Natural killer cell (primary cell): Measurements from ENCODE around the gene PGBD4. TPM values are rescaled to one million over a fixed set of nuclear protein-coding genes. Genes with fewer than 3 reads are reported as not detected.

Experiments used
- ATAC-seq, 3 donors: fragments of 150-1000 bp in 2 of 3; fragments of 200-7000 bp in 1 of 3; cut with Tn5 transposase; 1 replicate in 1 of 3; 2 replicates in 2 of 3; pipeline ENCODE4 v1.10.0; 2021; ENCODE audit warnings: mild to moderate bottlenecking in 2 of 3, moderate library complexity in 2 of 3
- DNase-seq, 2 donors: peaks; one replicate each; pipeline versions ENCODE4 v3.0.0 to v3.0.0-alpha.2; 2013 to 2021; ENCODE audit warnings: mixed read lengths in 1 of 2
- H3K27ac ChIP-seq: one replicate; pipeline ENCODE4 v1.5.1; 2013; ENCODE audit warnings: mild to moderate bottlenecking, low read length
- H3K27me3 ChIP-seq: one replicate; pipeline ENCODE4 v1.6.1; 2013; ENCODE audit warnings: low read length; ENCODE audit not compliant: control insufficient read depth, insufficient read depth
- H3K36me3 ChIP-seq: one replicate; pipeline ENCODE4 v1.6.1; 2013; ENCODE audit warnings: low read length; ENCODE audit not compliant: control insufficient read depth, insufficient read depth
- H3K4me1 ChIP-seq: one replicate; pipeline ENCODE4 v1.6.1; 2013; ENCODE audit warnings: low read length; ENCODE audit not compliant: control insufficient read depth, insufficient read depth
- H3K4me3 ChIP-seq: one replicate; pipeline ENCODE4 v1.5.1; 2013; ENCODE audit warnings: low read length
- H3K9me3 ChIP-seq: one replicate; pipeline ENCODE4 v1.6.1; 2013; ENCODE audit warnings: low read length; ENCODE audit not compliant: control insufficient read depth, insufficient read depth
- H3K27ac Mint-ChIP-seq, 2 donors: one replicate each; pipeline ENCODE4 v1.8.0; 2022; ENCODE audit warnings: mild to moderate bottlenecking in 2 of 2, mixed read lengths in 2 of 2, moderate library complexity in 1 of 2
- H3K27me3 Mint-ChIP-seq, 2 donors: one replicate each; pipeline ENCODE4 v1.8.0; 2022; ENCODE audit warnings: low read depth in 2 of 2, mixed read lengths in 2 of 2
- H3K36me3 Mint-ChIP-seq: one replicate; pipeline ENCODE4 v1.8.0; 2022; ENCODE audit warnings: mixed read lengths
- H3K4me1 Mint-ChIP-seq, 2 donors: one replicate each; pipeline ENCODE4 v1.8.0; 2022; ENCODE audit warnings: mixed read lengths in 2 of 2
- H3K4me3 Mint-ChIP-seq: one replicate; pipeline ENCODE4 v1.8.0; 2022; ENCODE audit warnings: mild to moderate bottlenecking, moderate library complexity, mixed read lengths
- H3K9me3 Mint-ChIP-seq, 2 donors: one replicate each; pipeline ENCODE4 v1.8.0; 2022; ENCODE audit warnings: mixed read lengths in 2 of 2
- WGBS: methylation state at CpG from one replicate; pipeline ENCODE4 v1.1.7; 2013; ENCODE audit warnings: missing lambda C conversion rate; ENCODE audit not compliant: insufficient coverage; 5-methylcytosine and 5-hydroxymethylcytosine counted together
- intact Hi-C: fragments of 100-400 bp; cut with micrococcal nuclease; formaldehyde crosslinking; loops from one replicate; pipeline ENCODE4 v1.14.2; 2022
- total RNA-seq, 4 donors: library from RNA; stranded (reverse); fragments of 120-200 nt in 1 of 4; gene quantifications; one replicate each; pipeline versions ENCODE4 v1.2.3 to v1.2.4, GENCODE V29; 2013 to 2022
- TF ChIP-seq, protein P1 (sequence below): fragments of 200-600 bp; IDR thresholded peaks from one replicate; pipeline ENCODE4 v1.8.0; 2022; ENCODE audit warnings: antibody characterized with exemption

The PGBD4 gene
- total RNA-seq, 3 donors from 2014 or later (not counting 1 experiment from before 2014, with no cell fraction given): 3.2 to 4.2 (median 4.0) TPM

DNA sequence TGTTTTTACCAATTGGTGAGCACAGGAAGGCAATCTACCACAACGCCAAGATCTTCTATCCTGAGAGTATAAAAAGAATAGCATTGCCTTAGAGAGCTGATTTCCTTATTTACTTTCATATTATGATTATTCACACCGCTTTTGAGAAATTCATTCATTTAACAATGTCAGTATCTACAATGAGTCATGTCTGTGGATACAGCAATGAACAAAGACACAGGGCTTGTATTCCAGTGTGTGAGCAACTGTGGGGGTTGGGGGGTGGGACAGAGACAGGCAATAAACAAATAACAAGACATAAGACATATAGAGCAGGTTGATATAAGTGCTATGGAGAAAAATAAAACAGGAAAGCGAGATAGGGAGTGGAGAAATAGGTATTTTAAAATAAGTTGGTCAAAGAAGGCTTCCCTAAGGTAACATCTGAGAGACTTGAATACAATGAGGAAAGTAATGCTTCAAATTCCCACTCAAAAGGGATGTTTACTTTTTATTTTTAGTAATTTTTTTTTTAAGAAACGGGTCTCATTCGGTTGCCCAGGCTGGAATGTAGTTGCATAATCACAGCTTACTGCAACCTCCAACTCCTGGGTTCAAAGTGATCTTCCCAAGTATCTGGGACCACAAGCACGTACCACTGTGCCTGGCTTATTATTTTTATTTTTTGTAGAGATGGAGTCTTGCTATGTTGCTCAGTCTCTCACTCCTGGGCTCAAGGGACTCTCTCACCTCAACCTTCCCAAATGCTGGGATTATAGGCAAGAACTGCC is 45.7 kb downstream of the PGBD4 start:
- DNase-seq (no peak), ATAC-seq (no peak)
- intact Hi-C loops: no loop called here
- no peak overlapping the region for H3K27ac Mint-ChIP-seq
- Histone ChIP-seq H3K27me3 (no peaks in the 10 kb centered on the region), H3K36me3 (peaks cover 20% of the 10 kb centered on the region), H3K9me3 (no peaks in the 10 kb centered on the region), H3K4me1 (no peaks in the 10 kb centered on the region), H3K4me3 (no peak overlapping the region), H3K27ac (no peak overlapping the region)
- no peaks in the 10 kb centered on the region for H3K9me3 Mint-ChIP-seq
- H3K36me3 Mint-ChIP-seq: peaks cover 6% of the 10 kb centered on the region
- H3K4me1 Mint-ChIP-seq: no peaks in the 10 kb centered on the region
- WGBS: 62% methylated on average over 3 of the region's 6 CpGs
- H3K4me3 Mint-ChIP-seq: no peak overlapping the region
- TF ChIP-seq, protein P1, sequence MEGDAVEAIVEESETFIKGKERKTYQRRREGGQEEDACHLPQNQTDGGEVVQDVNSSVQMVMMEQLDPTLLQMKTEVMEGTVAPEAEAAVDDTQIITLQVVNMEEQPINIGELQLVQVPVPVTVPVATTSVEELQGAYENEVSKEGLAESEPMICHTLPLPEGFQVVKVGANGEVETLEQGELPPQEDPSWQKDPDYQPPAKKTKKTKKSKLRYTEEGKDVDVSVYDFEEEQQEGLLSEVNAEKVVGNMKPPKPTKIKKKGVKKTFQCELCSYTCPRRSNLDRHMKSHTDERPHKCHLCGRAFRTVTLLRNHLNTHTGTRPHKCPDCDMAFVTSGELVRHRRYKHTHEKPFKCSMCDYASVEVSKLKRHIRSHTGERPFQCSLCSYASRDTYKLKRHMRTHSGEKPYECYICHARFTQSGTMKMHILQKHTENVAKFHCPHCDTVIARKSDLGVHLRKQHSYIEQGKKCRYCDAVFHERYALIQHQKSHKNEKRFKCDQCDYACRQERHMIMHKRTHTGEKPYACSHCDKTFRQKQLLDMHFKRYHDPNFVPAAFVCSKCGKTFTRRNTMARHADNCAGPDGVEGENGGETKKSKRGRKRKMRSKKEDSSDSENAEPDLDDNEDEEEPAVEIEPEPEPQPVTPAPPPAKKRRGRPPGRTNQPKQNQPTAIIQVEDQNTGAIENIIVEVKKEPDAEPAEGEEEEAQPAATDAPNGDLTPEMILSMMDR: no peak
- no peaks in the 10 kb centered on the region for H3K27me3 Mint-ChIP-seq

DNA sequence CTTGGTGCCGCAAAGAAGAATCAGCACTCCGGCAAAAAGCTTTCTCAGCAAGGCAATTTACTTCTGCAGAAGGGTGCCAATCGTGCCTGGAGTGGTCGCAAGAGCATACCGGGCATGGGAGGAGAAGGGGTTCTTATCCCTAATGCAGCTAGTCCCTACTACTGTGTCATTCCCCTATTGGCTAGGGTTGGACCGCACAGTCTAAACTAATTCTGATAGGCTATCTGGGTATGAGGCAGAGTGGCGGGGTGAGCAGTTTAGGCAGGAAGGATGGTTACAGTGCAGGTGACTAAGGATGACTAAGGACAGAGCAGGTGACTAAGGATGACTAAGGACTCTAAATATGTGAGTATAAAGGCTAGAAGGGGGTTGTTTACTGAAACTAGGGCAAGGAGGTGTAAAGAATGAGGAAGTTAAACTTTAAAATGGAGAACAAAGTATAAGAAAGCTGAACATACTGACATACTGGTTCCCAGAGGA is 52.9 kb downstream of the PGBD4 start:
- Histone ChIP-seq H3K27me3 (no peaks in the 10 kb centered on the region), H3K4me3 (no peak overlapping the region), H3K27ac (no peak overlapping the region), H3K4me1 (no peaks in the 10 kb centered on the region), H3K9me3 (peaks cover 15% of the 10 kb centered on the region), H3K36me3 (peaks cover 40% of the 10 kb centered on the region)
- intact Hi-C loops: no loop called here
- Mint-ChIP-seq H3K4me1 (no peaks in the 10 kb centered on the region), H3K36me3 (peaks cover 41% of the 10 kb centered on the region), H3K27me3 (no peaks in the 10 kb centered on the region), H3K4me3 (no peak overlapping the region), H3K9me3 (peaks cover 3 to 7% of the 10 kb centered on the region in 2 donors), H3K27ac (no peak overlapping the region)
- DNase-seq: no peak
- 97% methylated on average over 7 of the region's 7 CpGs for WGBS
- ATAC-seq: peak in 1 of 3 donors; percentile 10
- TF ChIP-seq, protein P1: no peak

DNA sequence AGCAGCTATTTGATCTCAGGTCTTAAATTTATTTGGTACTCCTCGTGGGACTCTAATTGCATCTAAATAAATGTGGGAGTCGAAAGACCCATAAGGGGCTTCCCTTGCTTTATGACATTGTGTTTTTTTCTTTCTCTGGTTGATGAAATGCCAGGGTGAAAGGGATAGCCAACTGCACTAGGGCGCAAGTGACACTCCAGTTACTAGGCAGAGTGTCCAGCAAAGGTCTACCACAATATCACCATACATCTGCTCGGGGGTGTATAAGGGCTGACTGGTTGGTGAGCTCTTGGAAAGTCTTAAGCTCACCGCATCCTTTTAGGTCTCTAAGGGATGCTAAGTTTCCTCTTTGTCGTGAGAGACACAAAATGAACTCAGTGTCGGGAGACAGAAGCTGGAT is 54.0 kb downstream of the PGBD4 start:
- Mint-ChIP-seq H3K27me3 (no peaks in the 10 kb centered on the region), H3K27ac (no peak overlapping the region), H3K4me3 (no peak overlapping the region), H3K36me3 (peaks cover 47% of the 10 kb centered on the region), H3K4me1 (peaks cover 0 to 4% of the 10 kb centered on the region in 2 donors), H3K9me3 (peaks cover 3 to 12% of the 10 kb centered on the region in 2 donors)
- Histone ChIP-seq H3K4me1 (no peaks in the 10 kb centered on the region), H3K9me3 (peaks cover 18% of the 10 kb centered on the region), H3K27me3 (no peaks in the 10 kb centered on the region), H3K27ac (no peak overlapping the region), H3K4me3 (no peak overlapping the region), H3K36me3 (peaks cover 40% of the 10 kb centered on the region)
- 98% methylated on average over 6 of the region's 7 CpGs for WGBS
- intact Hi-C loops: no loop called here
- no peak for ATAC-seq
- no peak for DNase-seq
- TF ChIP-seq, protein P1: no peak

Other genes with a start within 250 kb of the PGBD4 start
- gene CHRM5, start 133.6 kb upstream of the PGBD4 start, total RNA-seq: under 1 TPM in 1 of 3 donors, not detected in 2; 0.12 TPM
- 10 to 100 TPM in 1 of 3 donors, 1 to 10 TPM in 2; 9.8 to 11.8 (median 9.9) TPM for gene AVEN, start 62.9 kb upstream of the PGBD4 start, total RNA-seq
- gene EMC7, start 221 bp upstream of the PGBD4 start, total RNA-seq: 10 to 100 TPM; 55.9 to 60.8 (median 59.6) TPM
- 10 to 100 TPM; 24.0 to 33.8 (median 26.1) TPM for gene KATNBL1, start 108.0 kb downstream of the PGBD4 start, total RNA-seq
- 10 to 100 TPM; 72.4 to 78.4 (median 77.3) TPM for gene EMC4, start 122.9 kb downstream of the PGBD4 start, total RNA-seq
- 10 to 100 TPM; 56.1 to 82.9 (median 79.5) TPM for gene SLC12A6, start 235.7 kb downstream of the PGBD4 start, total RNA-seq
- 10 to 100 TPM; 56.6 to 69.9 (median 56.7) TPM for gene NOP10, start 241.1 kb downstream of the PGBD4 start, total RNA-seq
- gene NUTM1, start 241.2 kb downstream of the PGBD4 start, total RNA-seq: not detected